ENCODE measurements around the gene RREB1.
A peak's percentile ranks its signal among the peaks of the same experiment; 100 is the strongest.

Gene RREB1

DNA sequence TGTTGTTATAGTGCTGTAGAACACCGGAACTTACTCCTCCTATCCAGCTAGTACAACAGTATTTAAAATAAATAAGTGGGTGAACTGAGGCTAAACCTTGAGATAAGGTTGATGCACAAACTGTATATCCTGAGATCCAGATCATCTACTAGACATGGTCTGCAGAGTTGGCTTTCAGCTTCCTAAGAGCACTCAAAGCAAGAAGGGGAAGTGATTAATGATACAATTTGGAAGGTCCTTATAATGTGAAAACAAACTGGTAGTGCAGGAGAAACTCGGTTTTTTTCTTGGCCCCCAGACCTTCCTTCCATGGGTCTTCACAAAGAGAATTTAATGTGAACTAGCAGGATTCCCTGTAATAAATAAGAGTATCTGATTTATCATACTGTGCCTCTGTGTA lies 27.4 kb upstream of the RREB1 start:
- no peak for TF ChIP-seq CTCF (IDR thresholded peaks at IDR 0.05)
- DNase-seq (ENCODE audit: low spot score): no peak
- no peak overlapping the region for H3K4me3 ChIP-seq
- H3K27ac ChIP-seq: no peak overlapping the region

- H3K27ac ChIP-seq: peak overlapping the region in 1 of 2 donors; percentile 21
- DNase-seq (ENCODE audit: low spot score): no peak
- TF ChIP-seq CTCF (IDR thresholded peaks at IDR 0.05): no peak
- H3K4me3 ChIP-seq: no peak overlapping the region
These were observed 21.9 kb upstream of the RREB1 start for GRCh38 chr6:7085911-7086310.

GRCh38 chr6:7086488-7086887 lies 21.3 kb upstream of the RREB1 start:
- DNase-seq (ENCODE audit: low spot score): no peak
- Histone ChIP-seq H3K4me3 (peak overlapping the region; percentile 40), H3K27ac (peak overlapping the region in 1 of 2 donors; percentile 21)
- no peak for TF ChIP-seq CTCF (IDR thresholded peaks at IDR 0.05)

- TF ChIP-seq CTCF (IDR thresholded peaks at IDR 0.05): no peak
- Histone ChIP-seq H3K27ac (peak overlapping the region in 1 of 2 donors; percentile 22), H3K4me3 (peak overlapping the region; percentile 40)
- DNase-seq (ENCODE audit: low spot score): no peak
These were observed 20.7 kb upstream of the RREB1 start for GRCh38 chr6:7087066-7087465.

DNA sequence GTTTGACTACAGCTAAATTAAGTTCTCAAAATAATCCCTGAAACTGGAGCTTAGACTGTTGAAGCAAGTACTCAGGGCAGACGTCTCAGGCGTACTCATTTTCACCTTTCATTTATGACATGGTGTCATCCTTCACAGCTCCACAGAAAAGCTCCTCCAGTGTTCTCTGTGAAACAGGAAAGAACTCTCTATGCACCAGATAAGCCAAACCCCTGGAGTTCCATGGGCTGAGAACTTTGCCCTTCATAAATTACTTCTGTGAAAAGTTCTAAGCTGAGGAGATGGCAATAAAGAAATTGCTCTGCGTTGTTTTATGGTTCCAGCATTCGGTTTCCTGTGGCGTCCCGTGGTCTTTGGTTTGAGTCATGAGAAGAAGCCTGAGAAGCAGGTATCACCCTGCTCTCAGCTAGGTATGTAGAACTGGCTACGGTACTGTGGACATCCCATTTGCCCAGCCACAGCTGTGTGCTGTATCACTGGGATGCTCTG lies 20.2 kb upstream of the RREB1 start:
- no peak for TF ChIP-seq CTCF (IDR thresholded peaks at IDR 0.05)
- H3K27ac ChIP-seq: no peak overlapping the region
- peak overlapping the region; percentile 40 for H3K4me3 ChIP-seq
- no peak for DNase-seq (ENCODE audit: low spot score)

GRCh38 chr6:7088076-7088742 lies 19.6 kb upstream of the RREB1 start:
- no peak for TF ChIP-seq CTCF (IDR thresholded peaks at IDR 0.05)
- H3K27ac ChIP-seq: no peak overlapping the region
- H3K4me3 ChIP-seq: no peak overlapping the region
- no peak for DNase-seq (ENCODE audit: low spot score)

DNA sequence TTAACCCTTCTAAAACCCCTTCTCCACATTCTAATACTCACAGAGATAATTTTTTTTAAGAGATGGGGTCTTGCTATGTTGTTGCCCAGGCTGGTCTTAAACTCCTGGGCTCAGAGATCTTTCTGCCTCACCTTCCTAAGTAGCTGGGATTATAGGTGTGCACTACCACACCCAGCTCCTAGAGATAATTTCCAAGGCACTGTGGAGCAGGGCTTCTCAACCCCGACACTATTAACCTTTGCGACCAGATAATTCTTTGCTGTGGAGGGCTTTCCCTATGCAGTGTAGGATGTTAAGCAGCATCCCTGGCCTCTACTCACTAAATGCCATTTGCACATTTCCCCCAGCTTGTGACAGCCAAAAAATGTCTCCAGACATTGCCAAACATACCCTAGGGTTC lies 8.8 kb upstream of the RREB1 start:
- Histone ChIP-seq H3K4me3 (no peak overlapping the region), H3K27ac (no peak overlapping the region)
- no peak for TF ChIP-seq CTCF (IDR thresholded peaks at IDR 0.05)
- DNase-seq (ENCODE audit: low spot score): no peak
